Natural killer cell (primary cell): Measurements from ENCODE around the gene FRAT2. TPM values are rescaled to one million over a fixed set of nuclear protein-coding genes. Genes with fewer than 3 reads are reported as not detected.

Experiments used
- ATAC-seq, 3 donors: fragments of 150-1000 bp in 2 of 3; fragments of 200-7000 bp in 1 of 3; cut with Tn5 transposase; 1 replicate in 1 of 3; 2 replicates in 2 of 3; pipeline ENCODE4 v1.10.0; 2021; ENCODE audit warnings: mild to moderate bottlenecking in 2 of 3, moderate library complexity in 2 of 3
- DNase-seq, 2 donors: peaks; one replicate each; pipeline versions ENCODE4 v3.0.0 to v3.0.0-alpha.2; 2013 to 2021; ENCODE audit warnings: mixed read lengths in 1 of 2
- H3K27ac ChIP-seq: one replicate; pipeline ENCODE4 v1.5.1; 2013; ENCODE audit warnings: mild to moderate bottlenecking, low read length
- H3K27me3 ChIP-seq: one replicate; pipeline ENCODE4 v1.6.1; 2013; ENCODE audit warnings: low read length; ENCODE audit not compliant: control insufficient read depth, insufficient read depth
- H3K36me3 ChIP-seq: one replicate; pipeline ENCODE4 v1.6.1; 2013; ENCODE audit warnings: low read length; ENCODE audit not compliant: control insufficient read depth, insufficient read depth
- H3K4me1 ChIP-seq: one replicate; pipeline ENCODE4 v1.6.1; 2013; ENCODE audit warnings: low read length; ENCODE audit not compliant: control insufficient read depth, insufficient read depth
- H3K4me3 ChIP-seq: one replicate; pipeline ENCODE4 v1.5.1; 2013; ENCODE audit warnings: low read length
- H3K9me3 ChIP-seq: one replicate; pipeline ENCODE4 v1.6.1; 2013; ENCODE audit warnings: low read length; ENCODE audit not compliant: control insufficient read depth, insufficient read depth
- H3K27ac Mint-ChIP-seq, 2 donors: one replicate each; pipeline ENCODE4 v1.8.0; 2022; ENCODE audit warnings: mild to moderate bottlenecking in 2 of 2, mixed read lengths in 2 of 2, moderate library complexity in 1 of 2
- H3K27me3 Mint-ChIP-seq, 2 donors: one replicate each; pipeline ENCODE4 v1.8.0; 2022; ENCODE audit warnings: low read depth in 2 of 2, mixed read lengths in 2 of 2
- H3K36me3 Mint-ChIP-seq: one replicate; pipeline ENCODE4 v1.8.0; 2022; ENCODE audit warnings: mixed read lengths
- H3K4me1 Mint-ChIP-seq, 2 donors: one replicate each; pipeline ENCODE4 v1.8.0; 2022; ENCODE audit warnings: mixed read lengths in 2 of 2
- H3K4me3 Mint-ChIP-seq: one replicate; pipeline ENCODE4 v1.8.0; 2022; ENCODE audit warnings: mild to moderate bottlenecking, moderate library complexity, mixed read lengths
- H3K9me3 Mint-ChIP-seq, 2 donors: one replicate each; pipeline ENCODE4 v1.8.0; 2022; ENCODE audit warnings: mixed read lengths in 2 of 2
- CTCF ChIP-seq: fragments of 200-600 bp; IDR thresholded peaks from one replicate; pipeline ENCODE4 v1.8.0; 2022; ENCODE audit warnings: antibody characterized with exemption
- WGBS: methylation state at CpG from one replicate; pipeline ENCODE4 v1.1.7; 2013; ENCODE audit warnings: missing lambda C conversion rate; ENCODE audit not compliant: insufficient coverage; 5-methylcytosine and 5-hydroxymethylcytosine counted together
- intact Hi-C: fragments of 100-400 bp; cut with micrococcal nuclease; formaldehyde crosslinking; loops from one replicate; pipeline ENCODE4 v1.14.2; 2022
- total RNA-seq, 4 donors: library from RNA; stranded (reverse); fragments of 120-200 nt in 1 of 4; gene quantifications; one replicate each; pipeline versions ENCODE4 v1.2.3 to v1.2.4, GENCODE V29; 2013 to 2022

FRAT2 gene
- total RNA-seq, 3 donors from 2014 or later (not counting 1 experiment from before 2014, with no cell fraction given) = 18.7 to 23.4 (median 22.2) TPM

- H3K36me3 Mint-ChIP-seq = no peaks in the 10 kb centered on the region
- DNase-seq (no peak), ATAC-seq (no peak)
- no peak for TF ChIP-seq CTCF
- no peaks in the 10 kb centered on the region for H3K27me3 Mint-ChIP-seq
- no peaks in the 10 kb centered on the region for H3K9me3 Mint-ChIP-seq
- intact Hi-C loops = no loop called here
- 89% methylated on average over 11 of the region's 11 CpGs for WGBS
- H3K4me1 ChIP-seq = peaks cover 22% of the 10 kb centered on the region
- H3K4me3 ChIP-seq = no peak overlapping the region
- H3K27ac ChIP-seq = no peak overlapping the region
- H3K4me1 Mint-ChIP-seq = no peaks in the 10 kb centered on the region
- H3K36me3 ChIP-seq = peaks cover 9% of the 10 kb centered on the region
- H3K9me3 ChIP-seq = no peaks in the 10 kb centered on the region
- H3K27ac Mint-ChIP-seq = no peak overlapping the region
- H3K27me3 ChIP-seq = no peaks in the 10 kb centered on the region
- no peak overlapping the region for H3K4me3 Mint-ChIP-seq
Measured at GRCh38 chr10:97362310-97363033, 27.9 kb upstream of the FRAT2 start.

GRCh38 chr10:97361537-97361901 lies 27.0 kb upstream of the FRAT2 start:
- Mint-ChIP-seq H3K27ac (no peak overlapping the region), H3K9me3 (no peaks in the 10 kb centered on the region), H3K27me3 (no peaks in the 10 kb centered on the region), H3K4me3 (no peak overlapping the region), H3K36me3 (no peaks in the 10 kb centered on the region), H3K4me1 (peaks cover 5% of the 10 kb centered on the region in 2 donors)
- DNase-seq (no peak), ATAC-seq (no peak)
- WGBS = 96% methylated on average over 7 of the region's 11 CpGs
- Histone ChIP-seq H3K27ac (no peak overlapping the region), H3K4me1 (peaks cover 22% of the 10 kb centered on the region), H3K36me3 (peaks cover 6% of the 10 kb centered on the region), H3K4me3 (no peak overlapping the region), H3K27me3 (no peaks in the 10 kb centered on the region), H3K9me3 (no peaks in the 10 kb centered on the region)
- intact Hi-C loops = no loop called here
- no peak for TF ChIP-seq CTCF

GRCh38 chr10:97360705-97361536 lies 26.4 kb upstream of the FRAT2 start:
- Mint-ChIP-seq H3K36me3 (no peaks in the 10 kb centered on the region), H3K4me3 (no peak overlapping the region), H3K27me3 (no peaks in the 10 kb centered on the region), H3K4me1 (peaks cover 11% of the 10 kb centered on the region in 2 donors), H3K27ac (no peak overlapping the region), H3K9me3 (no peaks in the 10 kb centered on the region)
- no peak for TF ChIP-seq CTCF
- Histone ChIP-seq H3K9me3 (no peaks in the 10 kb centered on the region), H3K4me3 (no peak overlapping the region), H3K27ac (no peak overlapping the region), H3K36me3 (peaks cover 6% of the 10 kb centered on the region), H3K27me3 (no peaks in the 10 kb centered on the region), H3K4me1 (peaks cover 22% of the 10 kb centered on the region)
- ATAC-seq = no peak
- intact Hi-C loops = no loop called here
- WGBS = 95% methylated on average over 11 of the region's 11 CpGs
- DNase-seq = no peak
